Stimulated activated CD4-positive, alpha-beta T cell treated with anti-CD3 and anti-CD28 coated beads, Interleukin-1b, Interleukin-23, amount 100 ng/mL, for 48 hours (primary cell): ENCODE measurements around the gene LRRC10.

Source experiments
- DNase-seq: peaks from one replicate; pipeline ENCODE4 v3.0.0-alpha.2; 2020

LRRC10 gene

GRCh38 chr12:69610729-69611128 lies at the start of gene LRRC10:
Gene LRRC10, minus strand, starts transcription at chr12:69610907. Its CDS starts 69 bp downstream, at chr12:69610838.
- no peak for DNase-seq

DNA sequence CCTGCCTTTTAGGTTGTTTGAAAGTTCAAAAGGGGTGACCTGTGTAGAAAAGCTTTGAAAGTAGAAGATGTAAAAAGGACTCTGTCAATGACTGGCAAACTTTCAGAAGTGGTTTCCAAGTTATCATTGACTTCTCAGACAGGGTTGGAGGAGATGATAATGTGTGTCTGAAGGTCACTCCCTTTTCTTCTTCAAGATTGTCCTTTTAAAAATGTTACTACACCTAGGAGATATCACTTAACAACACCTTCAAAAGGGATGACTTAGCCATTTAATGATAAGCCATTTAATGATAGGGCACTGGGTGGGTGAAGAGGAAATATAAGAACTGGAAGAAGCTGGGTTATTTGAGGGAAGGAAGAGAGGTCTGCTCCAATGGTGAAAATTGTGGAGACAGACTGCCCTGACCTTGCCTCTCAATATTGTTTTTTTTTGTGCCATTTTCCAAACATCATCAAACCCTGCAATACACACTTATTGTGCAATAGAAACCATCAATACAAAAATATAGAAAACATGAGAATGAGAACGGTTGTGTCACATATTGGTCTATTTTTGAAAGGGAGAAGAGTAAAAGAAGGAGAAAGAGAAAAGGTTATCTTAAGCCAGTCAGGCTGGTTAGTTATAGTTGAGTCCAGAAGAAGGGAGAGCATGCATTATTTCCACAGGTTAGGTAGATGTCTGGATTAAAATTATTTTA lies 49.6 kb upstream of the LRRC10 start:
- no peak for DNase-seq

- DNase-seq = no peak
Observed at GRCh38 chr12:69658203-69658602, 47.5 kb upstream of the LRRC10 start.

GRCh38 chr12:69657376-69658137 lies 46.9 kb upstream of the LRRC10 start:
- no peak for DNase-seq

DNA sequence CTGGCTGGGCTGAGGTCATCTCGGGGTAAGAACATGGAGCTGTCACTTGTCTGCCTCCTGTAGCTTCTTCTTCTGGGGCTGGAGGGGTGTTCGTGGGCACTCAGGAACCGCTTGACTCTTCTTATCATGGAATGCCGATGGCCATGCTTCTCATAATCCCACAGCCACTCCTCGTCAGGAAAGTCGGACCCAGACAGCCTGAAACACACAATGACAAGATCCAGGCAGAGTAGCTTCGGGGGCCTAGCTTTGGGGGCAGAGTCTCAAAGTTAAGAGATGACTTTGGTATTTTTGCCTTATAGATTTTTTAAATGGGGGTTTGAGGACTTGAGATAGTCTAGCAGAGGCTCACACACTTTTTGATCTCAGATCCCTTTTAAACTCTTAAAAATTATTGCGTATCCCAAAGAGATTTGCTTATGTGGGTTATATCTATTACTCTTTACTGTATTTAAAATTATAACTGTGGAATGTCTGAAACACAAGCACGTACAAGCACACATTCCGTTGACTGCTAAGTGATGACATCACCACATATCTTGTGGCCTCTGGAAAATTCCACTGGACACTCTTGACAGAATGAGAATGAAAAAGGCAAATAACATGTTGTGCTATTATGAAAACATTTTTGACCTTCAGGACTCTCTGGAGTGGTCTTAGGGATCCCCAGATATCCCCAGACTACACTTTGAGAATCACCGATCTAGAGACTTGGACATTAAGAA lies 45.1 kb upstream of the LRRC10 start:
- no peak for DNase-seq

DNA sequence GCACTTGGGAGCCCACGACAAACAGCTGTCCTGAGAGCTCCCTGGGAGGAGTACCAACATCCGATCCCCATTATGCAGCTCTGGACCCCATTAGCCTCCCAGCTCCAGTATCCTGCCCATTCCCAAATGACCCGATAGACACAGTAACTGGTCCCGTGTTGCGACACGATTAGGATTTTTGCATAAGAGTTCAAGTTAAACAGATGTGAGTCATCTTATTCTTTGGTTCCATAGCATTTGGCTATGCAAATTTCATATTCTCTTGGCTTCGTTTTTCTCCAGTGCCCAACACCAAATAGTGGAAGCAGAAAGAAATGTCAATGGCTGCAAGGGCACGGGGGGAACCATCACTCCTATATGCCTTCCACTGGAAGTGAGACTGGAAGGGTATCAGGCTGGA lies 43.0 kb upstream of the LRRC10 start:
- no peak for DNase-seq

GRCh38 chr12:69651922-69652321 lies 41.2 kb upstream of the LRRC10 start:
- DNase-seq = no peak

- DNase-seq = no peak
Observed at GRCh38 chr12:69649529-69649928, 38.8 kb upstream of the LRRC10 start.

- DNase-seq = no peak
Observed at GRCh38 chr12:69648476-69648875, 37.8 kb upstream of the LRRC10 start.

DNA sequence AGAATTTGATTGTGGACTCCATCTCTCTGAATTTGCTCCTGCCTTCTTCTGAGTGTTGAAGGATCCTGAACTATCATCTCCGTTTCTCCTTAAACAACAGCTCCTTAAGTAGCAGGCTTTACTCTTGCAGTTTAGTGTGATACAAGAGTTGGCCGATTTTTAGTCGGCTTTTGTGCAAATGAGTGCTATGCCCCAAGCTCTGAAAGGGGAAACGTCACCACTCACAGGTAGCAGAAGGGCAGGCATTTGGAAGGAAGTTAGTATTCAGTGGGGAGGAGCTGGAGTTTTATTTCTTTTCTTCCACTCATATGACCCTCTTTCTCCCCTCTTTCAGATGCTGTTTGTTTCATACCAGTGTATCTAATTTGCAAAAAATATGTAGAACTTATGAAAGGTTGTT lies 36.5 kb upstream of the LRRC10 start:
- no peak for DNase-seq

DNA sequence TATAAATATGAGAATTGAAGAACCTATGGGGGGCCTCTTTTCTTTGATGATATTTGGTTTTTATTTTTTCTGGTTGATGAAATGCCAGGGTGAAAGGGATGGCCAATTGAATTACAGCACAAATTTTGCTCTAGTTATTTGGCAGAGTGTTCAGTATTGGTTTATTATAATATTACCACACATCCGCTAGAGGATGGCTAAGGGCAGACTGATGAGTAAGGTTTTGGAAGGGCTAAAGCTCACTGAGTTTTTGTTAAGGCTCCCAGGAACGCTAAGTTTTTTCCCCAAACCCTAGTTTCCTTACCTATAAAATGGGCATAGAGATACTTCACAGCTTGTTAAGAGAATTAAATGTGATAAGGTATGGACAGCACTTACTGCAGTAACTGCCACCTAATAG lies 34.3 kb upstream of the LRRC10 start:
- DNase-seq = no peak

DNA sequence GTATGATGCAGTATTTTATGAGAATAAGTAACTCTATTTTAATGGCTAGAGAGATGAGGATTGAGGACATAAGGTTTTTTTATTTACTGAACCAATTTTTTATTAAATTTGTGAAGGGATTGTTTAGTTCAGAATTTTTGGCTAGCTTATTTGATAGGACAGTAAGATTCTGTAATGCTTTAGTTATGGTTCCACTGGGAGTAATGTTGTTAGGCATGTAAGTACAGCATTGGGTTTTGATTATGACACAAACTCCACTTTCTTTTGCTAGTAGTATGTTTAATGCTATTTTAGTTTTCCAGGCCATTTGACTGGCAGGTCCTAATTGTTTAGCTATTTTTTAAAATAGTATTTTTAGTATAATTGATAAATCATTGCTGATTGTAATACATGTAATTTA lies 33.8 kb upstream of the LRRC10 start:
- DNase-seq = no peak

DNA sequence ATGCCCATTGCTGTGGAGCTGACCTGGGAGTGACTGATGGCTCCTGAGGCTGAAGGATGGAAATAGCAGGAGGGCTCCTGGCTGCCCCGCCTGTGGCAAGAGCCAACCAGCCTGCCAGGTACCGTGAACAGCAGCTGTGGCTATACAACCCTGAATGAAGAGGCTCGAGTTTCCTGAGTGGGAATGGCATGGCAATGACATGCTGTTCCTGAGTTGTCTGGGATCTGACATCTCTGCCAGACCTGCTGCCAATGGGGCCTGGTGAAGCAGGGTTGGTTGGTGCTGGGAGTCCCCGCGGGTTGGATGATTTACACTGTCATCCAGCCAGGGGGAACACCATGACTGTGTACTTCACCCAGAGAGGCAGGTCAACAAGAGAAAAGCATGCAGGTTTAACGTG lies 31.8 kb upstream of the LRRC10 start:
- DNase-seq = no peak

- no peak for DNase-seq
Observed at GRCh38 chr12:69641546-69641945, 30.8 kb upstream of the LRRC10 start.

DNA sequence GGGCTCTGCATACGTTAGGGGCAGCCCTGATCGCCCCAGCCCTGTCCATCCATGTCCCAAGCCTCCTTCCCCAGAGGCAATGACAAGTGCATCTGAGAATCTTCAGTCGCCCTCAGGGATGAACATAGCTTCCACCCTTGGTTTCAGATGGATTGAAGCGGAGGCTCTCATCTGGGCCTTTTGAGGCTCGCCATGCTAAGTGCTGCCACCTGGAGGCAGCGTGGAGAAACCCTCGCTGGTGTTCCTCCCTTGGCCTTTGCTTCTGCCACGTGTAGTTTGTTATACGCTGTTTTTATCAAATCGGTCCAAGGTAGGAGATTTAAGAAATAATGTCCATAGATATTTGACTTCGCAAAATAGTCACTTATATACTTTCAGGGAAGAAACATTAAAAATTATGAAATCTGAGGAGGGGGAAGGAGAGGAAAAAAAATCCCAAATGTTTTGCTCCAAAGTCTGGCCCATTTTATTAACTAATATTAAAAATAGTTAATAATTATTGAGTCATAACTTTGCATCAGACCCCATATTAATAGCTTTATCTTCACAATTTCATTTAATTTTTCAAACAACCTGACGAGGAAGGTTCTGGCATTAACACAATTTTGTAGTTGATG lies 28.8 kb upstream of the LRRC10 start:
- peak; percentile 67 for DNase-seq

DNA sequence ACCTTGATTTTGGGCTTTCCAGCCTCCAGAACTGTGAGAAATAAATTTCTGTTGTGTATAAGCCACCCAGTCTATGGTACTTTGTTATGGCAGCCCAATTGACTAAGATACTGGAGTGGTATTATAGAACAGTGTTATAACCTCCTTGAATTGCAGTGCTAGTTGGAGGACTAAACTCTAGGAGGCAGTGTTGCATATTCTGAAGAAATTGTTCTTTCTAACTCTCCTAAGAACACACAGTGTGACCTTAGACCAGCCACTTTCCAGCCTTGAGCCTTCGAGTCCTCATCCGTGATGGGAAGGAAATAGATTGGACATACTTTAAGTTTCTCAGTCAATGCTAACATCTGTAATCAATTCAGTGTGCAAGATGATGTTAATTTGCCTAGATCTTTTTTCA lies 22.4 kb upstream of the LRRC10 start:
- no peak for DNase-seq

DNA sequence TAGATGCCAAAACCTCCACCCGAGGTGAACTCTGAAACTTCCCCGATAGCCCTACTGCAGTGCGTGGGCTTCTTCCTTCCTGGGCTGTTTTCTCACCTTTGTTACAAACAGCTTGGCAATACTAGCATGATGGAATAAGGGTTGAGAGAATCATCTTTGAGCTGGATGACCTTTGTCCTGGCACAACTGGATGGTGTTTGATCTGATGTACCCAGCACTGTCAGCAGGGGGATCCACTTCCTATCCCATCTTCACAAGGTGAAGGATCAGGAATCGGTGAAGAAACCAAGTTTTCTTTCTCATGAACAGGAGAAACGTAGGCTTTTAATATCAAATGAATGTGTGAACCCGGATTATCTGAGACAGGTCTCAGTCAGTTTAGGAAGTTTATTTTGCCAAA lies 19.5 kb upstream of the LRRC10 start:
- DNase-seq = no peak

DNA sequence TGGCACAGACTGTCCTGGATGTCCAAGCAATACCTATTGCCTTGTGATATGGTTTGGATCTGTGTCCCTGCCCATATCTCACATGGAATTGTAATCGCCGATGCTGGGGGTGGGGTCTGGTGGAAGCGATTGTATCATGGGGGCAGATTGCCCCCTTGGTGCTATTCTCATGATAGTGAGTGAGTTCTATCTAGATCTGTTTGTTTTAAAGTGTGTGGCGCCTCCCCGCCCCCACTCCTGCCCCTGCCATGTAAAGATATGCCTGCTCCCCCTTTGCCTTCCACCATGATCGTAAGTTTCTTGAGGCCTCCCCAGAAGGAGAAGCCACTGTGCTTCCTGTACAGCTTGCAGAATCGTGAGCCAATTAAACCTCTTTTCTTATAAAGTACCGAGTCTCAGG lies 16.8 kb upstream of the LRRC10 start:
- no peak for DNase-seq

DNA sequence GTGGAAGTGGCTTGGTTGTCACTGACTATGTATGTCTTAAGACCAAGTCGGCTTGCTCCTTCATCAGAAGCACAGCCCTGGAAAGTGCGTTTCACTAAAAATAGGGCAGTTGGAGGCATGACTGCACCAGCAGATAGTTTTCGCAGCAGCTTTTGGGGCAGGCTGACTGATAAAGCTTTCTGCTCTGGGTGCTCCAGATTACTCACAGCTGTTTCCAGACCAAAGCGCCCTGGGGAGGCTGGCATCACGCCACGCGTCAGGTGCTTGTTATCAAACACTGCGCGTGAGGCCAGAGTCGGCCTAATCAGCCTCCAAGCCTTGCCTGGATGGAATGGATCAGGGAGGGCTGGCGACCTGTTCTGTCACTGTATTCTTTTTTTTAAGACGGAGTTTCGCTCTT lies 13.3 kb upstream of the LRRC10 start:
- DNase-seq = no peak

DNA sequence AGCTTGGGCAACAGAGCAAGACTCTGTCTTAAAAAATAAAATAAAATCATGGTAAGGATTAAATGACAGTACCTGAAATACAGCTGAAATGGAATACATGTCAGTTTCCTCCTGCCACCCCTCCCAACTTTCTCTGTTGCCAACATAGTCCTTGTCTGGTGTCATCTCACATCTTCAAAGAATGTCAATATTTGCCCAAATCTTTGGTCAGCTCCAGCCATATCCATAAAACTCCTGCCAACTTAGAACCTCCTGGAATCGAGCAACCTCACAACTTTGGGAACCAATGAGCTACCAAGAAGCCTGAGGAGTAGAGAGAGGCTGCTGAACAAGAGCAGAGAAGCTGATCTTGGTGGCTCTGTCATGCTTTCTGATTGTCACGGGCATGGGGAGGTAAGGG lies 10.8 kb upstream of the LRRC10 start:
- DNase-seq = no peak

GRCh38 chr12:69620921-69621320 lies 10.2 kb upstream of the LRRC10 start:
- DNase-seq = no peak

DNA sequence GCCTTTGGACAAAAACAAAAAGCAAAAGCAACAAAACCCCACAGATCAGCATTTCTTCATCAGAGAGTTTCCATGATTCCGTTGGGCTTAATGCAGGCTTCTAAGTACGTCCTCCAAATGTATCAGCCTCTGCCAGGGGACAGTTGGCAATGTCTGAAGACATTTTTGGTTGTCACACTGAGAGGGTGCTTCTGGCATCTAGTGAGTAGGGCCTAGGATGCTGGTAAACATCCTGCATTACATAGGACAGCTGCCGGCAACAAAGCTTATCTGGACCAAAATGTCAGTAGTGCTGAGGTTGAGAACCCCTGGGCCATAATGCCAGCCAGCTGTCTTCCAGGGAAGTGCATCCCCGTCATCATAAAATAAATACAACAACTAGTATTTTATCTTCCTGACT lies 9.4 kb upstream of the LRRC10 start:
- no peak for DNase-seq

DNA sequence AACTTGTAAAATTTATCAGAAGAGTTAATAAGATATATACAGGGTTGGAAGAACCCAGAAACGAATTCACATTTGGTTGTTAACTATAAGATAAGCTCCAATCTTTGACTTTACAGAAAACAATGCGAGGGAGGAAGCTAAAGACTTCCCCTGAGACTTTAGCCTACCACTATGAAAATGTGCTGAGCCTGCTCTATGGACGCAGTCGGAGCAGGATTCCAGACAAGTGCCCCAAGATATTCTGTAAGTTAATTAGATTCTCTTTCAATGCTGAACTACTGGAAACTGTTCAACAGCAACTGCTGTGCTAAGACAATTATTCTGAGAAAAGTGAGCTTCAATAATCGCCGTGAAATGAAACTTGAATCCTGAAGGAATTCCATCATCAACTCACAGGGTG lies 8.3 kb upstream of the LRRC10 start:
- no peak for DNase-seq

- no peak for DNase-seq
Observed at GRCh38 chr12:69616025-69616424, 5.3 kb upstream of the LRRC10 start.
